IMR-90 (cell line): ENCODE results near the gene BANP. TPM values are rescaled to one million over a fixed set of nuclear protein-coding genes. Genes with fewer than 3 reads are reported as not detected.

Experiments used
- ATAC-seq: fragments of 200-7000 bp; cut with Tn5 transposase; 2 replicates; pipeline ENCODE4 v1.9.1; 2020; ENCODE audit warnings: low read depth, mild to moderate bottlenecking, moderate library complexity
- BruUV-seq: library from RNA; stranded (reverse); fragments of 400-500 nt; replicated peaks from 2 replicates; lab custom pipeline; 2021; lab: Mats Ljungman, UMichigan
- CTCF ChIA-PET: fragments of 300-600 bp; formaldehyde crosslinking; extraction: SDS; loops from one replicate; lab custom pipeline; 2021; ENCODE audit warnings: antibody characterized with exemption; lab: Yijun Ruan, JAX
- POLR2A ChIA-PET: fragments of 300-600 bp; sonication (Branson Sonifier 250); formaldehyde crosslinking; loops from one replicate; lab custom pipeline; 2022; ENCODE audit warnings: antibody characterized with exemption; ENCODE audit not compliant: unreplicated experiment; lab: Charles Lee
- DNase-seq: peaks from one replicate; pipeline ENCODE4 v3.0.0; 2013
- H2AFZ ChIP-seq: replicated peaks from 2 replicates; pipeline ENCODE3; 2013; ENCODE audit warnings: low read length, mild to moderate bottlenecking; ENCODE audit not compliant: poor library complexity
- H2AK5ac ChIP-seq: 2 replicates; pipeline ENCODE4 v1.6.1; 2013; ENCODE audit warnings: low read depth, low read length, inconsistent platforms
- H2AK9ac ChIP-seq: replicated peaks from 2 replicates; pipeline ENCODE3; 2013; ENCODE audit warnings: mild to moderate bottlenecking, low read depth, low read length, moderate library complexity; ENCODE audit not compliant: poor library complexity
- H2BK120ac ChIP-seq: 2 replicates; pipeline ENCODE4 v1.6.1; 2013; ENCODE audit warnings: low read depth, low read length, inconsistent platforms
- H2BK15ac ChIP-seq: 3 replicates; pipeline ENCODE4 v1.6.1; 2013; ENCODE audit warnings: low read depth, low read length, inconsistent platforms
- H2BK20ac ChIP-seq: 2 replicates; pipeline ENCODE4 v1.6.1; 2013; ENCODE audit warnings: low read depth, mild to moderate bottlenecking, inconsistent platforms, low read length, moderate library complexity
- H2BK5ac ChIP-seq: 2 replicates; pipeline ENCODE4 v1.6.1; 2013; ENCODE audit warnings: mild to moderate bottlenecking, low read depth, low read length, inconsistent platforms; ENCODE audit not compliant: poor library complexity, severe bottlenecking
- H3K14ac ChIP-seq: replicated peaks from 2 replicates; pipeline ENCODE4 v1.6.1; 2013; ENCODE audit warnings: low read depth, low read length, inconsistent platforms
- H3K18ac ChIP-seq: 2 replicates; pipeline ENCODE4 v1.6.1; 2013; ENCODE audit warnings: low read depth, low read length, control low read depth
- H3K23ac ChIP-seq: 2 replicates; pipeline ENCODE4 v1.6.1; 2013; ENCODE audit warnings: low read depth, low read length, inconsistent platforms
- H3K27ac ChIP-seq: 2 replicates; pipeline ENCODE4 v1.5.1; 2013; ENCODE audit warnings: mild to moderate bottlenecking, control low read depth, low read length; ENCODE audit not compliant: insufficient read depth
- H3K27me3 ChIP-seq: 2 replicates; pipeline ENCODE4 v1.6.1; 2013; ENCODE audit warnings: low read length; ENCODE audit not compliant: control insufficient read depth, insufficient read depth
- H3K36me3 ChIP-seq: 2 replicates; pipeline ENCODE4 v1.6.1; 2013; ENCODE audit warnings: low read length, mixed read lengths; ENCODE audit not compliant: control insufficient read depth, insufficient read depth
- H3K4ac ChIP-seq: 2 replicates; pipeline ENCODE4 v1.6.1; 2013; ENCODE audit warnings: low read depth, low read length, inconsistent platforms
- H3K4me1 ChIP-seq: 2 replicates; pipeline ENCODE4 v1.6.1; 2013; ENCODE audit warnings: low read length, mixed read lengths; ENCODE audit not compliant: control insufficient read depth, insufficient read depth
- H3K4me2 ChIP-seq: 2 replicates; pipeline ENCODE4 v1.6.1; 2013; ENCODE audit warnings: low read depth, mild to moderate bottlenecking, control low read depth, low read length, moderate library complexity
- H3K4me3 ChIP-seq: 2 replicates; pipeline ENCODE4 v1.5.1; 2013; ENCODE audit warnings: low read depth, mild to moderate bottlenecking, control low read depth, low read length, moderate library complexity; ENCODE audit not compliant: insufficient read depth
- H3K56ac ChIP-seq: 2 replicates; pipeline ENCODE4 v1.6.1; 2013; ENCODE audit warnings: low read length, inconsistent platforms; ENCODE audit not compliant: insufficient read depth; ENCODE audit errors: extremely low read depth
- H3K79me1 ChIP-seq, 2 experiments: 2 replicates each; pipeline ENCODE4 v1.6.1; 2013; ENCODE audit warnings: low read length in 2 of 2, inconsistent platforms in 1 of 2, low read depth in 1 of 2
- H3K9ac ChIP-seq: 2 replicates; pipeline ENCODE4 v1.6.1; 2013; ENCODE audit warnings: low read depth, low read length, control low read depth
- H3K9me1 ChIP-seq: 2 replicates; pipeline ENCODE4 v1.6.1; 2013; ENCODE audit warnings: low read length, inconsistent platforms; ENCODE audit not compliant: insufficient read depth
- H3K9me3 ChIP-seq: 2 replicates; pipeline ENCODE4 v1.6.1; 2013; ENCODE audit warnings: low read length; ENCODE audit not compliant: control insufficient read depth, insufficient read depth
- H4K20me1 ChIP-seq: 2 replicates; pipeline ENCODE4 v1.6.1; 2013; ENCODE audit warnings: low read length, inconsistent platforms; ENCODE audit not compliant: insufficient read depth
- H4K5ac ChIP-seq: 2 replicates; pipeline ENCODE4 v1.6.1; 2013; ENCODE audit warnings: mild to moderate bottlenecking, low read depth, low read length, control low read depth
- H4K8ac ChIP-seq, 2 experiments: 2 replicates each; pipeline ENCODE4 v1.6.1; 2013; ENCODE audit warnings: low read depth in 2 of 2, low read length in 2 of 2, control low read depth in 1 of 2, inconsistent platforms in 1 of 2
- H4K91ac ChIP-seq: 2 replicates; pipeline ENCODE4 v1.6.1; 2013; ENCODE audit warnings: low read depth, low read length, inconsistent platforms; ENCODE audit not compliant: insufficient read depth
- CEBPB ChIP-seq: IDR thresholded peaks from 2 replicates; pipeline ENCODE4 v1.6.1; 2012; ENCODE audit warnings: low read depth, low read length, improper control_type of control experiment
- CHD1 ChIP-seq: IDR thresholded peaks from 2 replicates; pipeline ENCODE4 v1.6.1; 2012; ENCODE audit warnings: low read depth, low read length, improper control_type of control experiment
- MAZ ChIP-seq: IDR thresholded peaks from 2 replicates; pipeline ENCODE4 v1.6.1; 2012; ENCODE audit warnings: low read depth, mild to moderate bottlenecking, low read length, improper control_type of control experiment, moderate library complexity, borderline replicate concordance
- NFE2L2 ChIP-seq: fragments of 150-350 bp; IDR thresholded peaks from 2 replicates; pipeline ENCODE4 v1.6.1; 2016; ENCODE audit warnings: low read depth, mild to moderate bottlenecking, low read length
- POLR2A ChIP-seq: IDR thresholded peaks from 2 replicates; pipeline ENCODE4 v1.6.1; 2012; ENCODE audit warnings: mild to moderate bottlenecking, low read depth, low read length
- RCOR1 ChIP-seq: IDR thresholded peaks from 2 replicates; pipeline ENCODE4 v1.6.1; 2012; ENCODE audit warnings: mild to moderate bottlenecking, low read length, improper control_type of control experiment; ENCODE audit not compliant: insufficient replicate concordance
- RFX5 ChIP-seq: IDR thresholded peaks from 2 replicates; pipeline ENCODE4 v1.8.0; 2012; ENCODE audit warnings: low read depth, mild to moderate bottlenecking, low read length, moderate library complexity
- SMC3 ChIP-seq: fragments of 150-350 bp; IDR thresholded peaks from 2 replicates; pipeline ENCODE4 v1.6.1; 2016; ENCODE audit warnings: low read depth, mild to moderate bottlenecking, antibody characterized with exemption, low read length, moderate library complexity
- USF2 ChIP-seq: fragments of 150-350 bp; IDR thresholded peaks from 2 replicates; pipeline ENCODE4 v1.6.1; 2017; ENCODE audit warnings: mild to moderate bottlenecking, antibody characterized with exemption, low read length, low read depth
- WGBS, 2 experiments: methylation state at CpG; one replicate each; pipeline versions ENCODE4 v1.1.5 to v1.1.7; 2013; ENCODE audit warnings: missing lambda C conversion rate in 2 of 2; ENCODE audit not compliant: insufficient read length in 1 of 2; ENCODE audit errors: extremely low coverage in 2 of 2; 5-methylcytosine and 5-hydroxymethylcytosine counted together
- dilution Hi-C: fragments of 300-500 bp; cut with HindIII; formaldehyde crosslinking; loops from one replicate; pipeline ENCODE4 v1.14.3; 2018; ENCODE audit warnings: low sequenced_read_pairs; ENCODE audit not compliant: unreplicated experiment
- in situ Hi-C: fragments of 300-500 bp; cut with MboI; formaldehyde crosslinking; loops from 3 replicates; pipeline ENCODE4 v1.14.3; 2019; ENCODE audit warnings: low sequenced_read_pairs, inconsistent platforms, mixed read lengths
- intact Hi-C: fragments of 100-400 bp; cut with micrococcal nuclease; formaldehyde crosslinking; loops from 2 replicates; pipeline ENCODE4 v1.10.0; 2022
- polyA plus RNA-seq, 3 experiments: library from polyadenylated mRNA; depleted of rRNA; stranded (reverse); fragments of >200 nt; gene quantifications; 2 replicates each; pipeline ENCODE4 v1.2.3, GENCODE V29; 2012; ENCODE audit warnings: low replicate concordance in 1 of 3
- total RNA-seq: library from RNA; depleted of rRNA; stranded (reverse); fragments of >200 nt; gene quantifications from 2 replicates; pipeline ENCODE4 v1.2.3, GENCODE V29; 2012

Gene BANP
- total and polyA plus RNA-seq, 2 of the 4 experiments (the other 2 are of a cell fraction) = 17.4 to 17.9 TPM

- dilution Hi-C loops = no loop called here
- peaks cover 33 to 67% of the 10 kb centered on the region in 2 experiments for H3K79me1 ChIP-seq
- H3K9me1 ChIP-seq = peaks cover 19% of the 10 kb centered on the region
- no peak overlapping the region for H2BK20ac ChIP-seq
- H3K27ac ChIP-seq = peak overlapping the region; percentile 21; the same call in 1 of the 2 replicates
- ChIA-PET CTCF (no interaction called here), POLR2A (no interaction called here)
- no peak overlapping the region for H2BK120ac ChIP-seq
- peak overlapping the region; percentile 6; the same call in 1 of the 2 replicates for H3K4me2 ChIP-seq
- peak overlapping the region; percentile 31 to 48; a peak in 2 of 4 replicates for H4K8ac ChIP-seq
- peak overlapping the region; percentile 39 for H4K5ac ChIP-seq
- intact Hi-C loops = loop anchor here (10.0 kb wide), 3 partner anchors 351 to 611 kb away; partner anchors contain the start of gene ZNF469
- H3K14ac ChIP-seq = 0 out of 2 replicates have a peak overlapping the region, but pooled peaks have one; percentile 17
- in situ Hi-C loops = no loop called here
- no peak overlapping the region for H3K18ac ChIP-seq
- H2AK9ac ChIP-seq = no peak overlapping the region
- no peak overlapping the region for H3K9ac ChIP-seq
- peak overlapping the region; percentile 10; the same call in 1 of the 2 replicates for H2AK5ac ChIP-seq
- DNase-seq (no peak), ATAC-seq (no peak)
- H3K4me1 ChIP-seq = peaks cover 21% of the 10 kb centered on the region
- peak overlapping the region; percentile 24; the same call in 1 of the 2 replicates for H3K4ac ChIP-seq
- no peak overlapping the region for H2AFZ ChIP-seq
- H3K4me3 ChIP-seq = no peak overlapping the region
- peak overlapping the region; percentile 21 for H2BK5ac ChIP-seq
- WGBS, 2 experiments = 86% methylated on average over 4 of the region's 15 CpGs; no CpG with 5 or more reads in 1 of the 2 experiments
- H4K20me1 ChIP-seq = peaks cover 9% of the 10 kb centered on the region
- no peaks in the 10 kb centered on the region for H3K9me3 ChIP-seq
- no peaks in the 10 kb centered on the region for H3K27me3 ChIP-seq
- H3K56ac ChIP-seq = no peak overlapping the region
- TF ChIP-seq RFX5 (no peak), POLR2A (no peak; the same call in 1 of the 2 replicates), USF2 (no peak), MAZ (no peak), NFE2L2 (no peak), CHD1 (no peak), SMC3 (no peak), CEBPB (no peak), RCOR1 (no peak)
- BruUV-seq = no TSS peak
- H3K23ac ChIP-seq = peak overlapping the region; percentile 60; the same call in 1 of the 2 replicates
- H3K36me3 ChIP-seq = peaks cover 4% of the 10 kb centered on the region
- H2BK15ac ChIP-seq = no peak overlapping the region
- no peak overlapping the region for H4K91ac ChIP-seq
Measured at GRCh38 chr16:87953308-87954215, 2.3 kb downstream of the BANP start.
